ENCODE results near the gene TMEM213.
A peak's percentile ranks its signal among the peaks of the same experiment; 100 is the strongest.

The TMEM213 gene

GRCh38 chr7:138876326-138876725 is 78.5 kb downstream of the TMEM213 start:
- no peak for DNase-seq (ENCODE audit: low read depth)

DNA sequence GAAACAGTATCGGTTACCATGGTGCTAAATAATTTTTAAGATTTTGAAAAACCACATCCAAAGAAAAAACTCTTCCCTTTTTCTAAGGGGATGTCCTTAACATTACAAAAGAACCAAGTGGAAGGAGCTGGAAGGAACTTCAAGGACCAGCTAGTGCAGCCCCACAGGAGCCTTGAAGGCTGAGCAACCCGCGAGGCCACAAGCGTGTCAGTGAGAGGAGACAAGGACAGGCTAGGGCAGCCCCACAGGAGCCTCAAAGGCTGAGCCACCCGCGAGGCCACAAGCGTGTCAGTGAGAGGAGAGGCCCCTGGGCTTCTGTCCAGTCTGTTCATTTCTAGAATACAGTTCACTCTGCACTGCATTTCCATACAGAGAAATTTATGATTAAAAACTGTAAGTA is 80.3 kb downstream of the TMEM213 start:
- DNase-seq (ENCODE audit: low read depth), result no peak

DNA sequence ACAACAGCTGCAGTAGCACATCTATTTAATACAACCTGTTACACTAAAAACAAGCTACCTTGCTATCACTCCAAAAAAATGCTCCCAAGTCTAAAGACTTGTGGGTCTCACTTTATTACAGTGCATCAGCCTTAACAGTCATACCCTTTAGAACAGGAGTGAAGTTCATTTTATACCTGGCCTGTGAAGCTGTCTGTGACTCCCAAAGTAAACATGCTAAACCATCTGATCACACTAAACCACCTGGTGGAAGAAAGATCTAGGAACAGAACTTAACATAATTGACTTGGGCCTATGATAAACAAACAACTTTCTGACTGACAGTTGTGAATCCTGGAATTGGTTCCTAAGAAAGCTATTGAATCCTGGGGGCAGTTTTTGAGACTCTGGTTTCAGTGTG is 81.1 kb downstream of the TMEM213 start:
- no peak for DNase-seq (ENCODE audit: low read depth)

GRCh38 chr7:138879356-138879755 is 81.6 kb downstream of the TMEM213 start:
- no peak for DNase-seq (ENCODE audit: low read depth)

DNA sequence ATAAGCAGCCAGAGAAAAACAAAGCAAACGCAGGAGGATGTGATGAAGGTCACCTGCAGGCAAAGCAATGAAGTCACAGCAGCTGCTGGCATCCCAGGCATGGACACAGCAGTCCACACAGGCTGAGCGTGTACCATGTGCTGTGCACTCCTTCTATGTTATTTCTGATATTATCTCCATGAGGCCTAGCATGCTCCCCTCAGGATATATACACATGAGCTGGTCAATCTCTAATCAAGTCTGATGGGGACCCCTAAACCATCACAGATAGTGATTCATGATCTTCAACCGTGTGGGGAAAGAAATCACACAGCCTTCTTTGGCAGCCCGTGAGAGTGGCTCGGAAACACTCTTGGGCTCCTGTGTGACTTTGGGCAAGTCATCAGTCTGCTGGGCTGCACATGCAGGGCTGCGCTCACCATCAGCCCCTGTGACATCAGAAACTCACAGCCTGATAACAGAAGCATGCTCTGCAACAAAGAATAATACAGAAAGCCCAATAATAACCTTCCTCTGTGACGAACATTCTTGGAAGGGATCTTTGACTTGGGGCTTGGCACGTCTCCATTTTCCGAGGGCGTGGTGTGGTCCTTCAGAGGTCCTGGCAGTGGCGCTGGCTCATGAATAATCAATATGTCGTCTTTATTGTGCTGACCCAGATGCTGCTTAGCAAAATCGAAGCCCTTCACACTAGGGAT is 83.2 kb downstream of the TMEM213 start:
- DNase-seq (ENCODE audit: low read depth), result no peak

DNA sequence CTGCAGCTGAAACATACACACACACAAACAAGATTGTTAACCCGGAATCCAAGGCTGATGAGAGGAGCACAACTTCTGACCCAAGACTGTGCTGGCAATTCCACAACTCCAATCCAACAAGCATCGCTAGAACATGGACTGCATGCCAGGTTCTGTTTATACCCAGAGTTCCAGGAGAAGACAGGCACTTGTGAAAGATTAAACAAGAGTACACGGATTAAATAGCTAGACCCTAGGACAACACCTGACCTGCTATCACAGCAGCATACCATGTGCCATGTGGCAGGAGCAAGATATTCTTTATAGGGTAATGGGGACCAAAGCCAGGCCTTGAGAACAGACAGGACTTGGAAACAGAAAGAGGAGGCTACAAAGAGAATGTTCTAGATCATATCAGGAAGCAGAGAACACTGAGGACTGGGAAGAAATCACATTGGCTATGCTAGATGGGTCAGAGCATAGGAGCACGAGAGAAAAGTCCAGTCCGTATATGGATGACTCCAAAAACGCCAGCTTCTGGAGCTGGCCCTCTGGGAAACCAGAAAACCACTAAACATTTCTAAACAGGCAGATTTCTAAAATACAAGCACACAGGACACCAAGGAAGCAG is 83.9 kb downstream of the TMEM213 start:
- DNase-seq (ENCODE audit: low read depth), result no peak

GRCh38 chr7:138882249-138882648 is 84.5 kb downstream of the TMEM213 start:
- no peak for DNase-seq (ENCODE audit: low read depth)

DNA sequence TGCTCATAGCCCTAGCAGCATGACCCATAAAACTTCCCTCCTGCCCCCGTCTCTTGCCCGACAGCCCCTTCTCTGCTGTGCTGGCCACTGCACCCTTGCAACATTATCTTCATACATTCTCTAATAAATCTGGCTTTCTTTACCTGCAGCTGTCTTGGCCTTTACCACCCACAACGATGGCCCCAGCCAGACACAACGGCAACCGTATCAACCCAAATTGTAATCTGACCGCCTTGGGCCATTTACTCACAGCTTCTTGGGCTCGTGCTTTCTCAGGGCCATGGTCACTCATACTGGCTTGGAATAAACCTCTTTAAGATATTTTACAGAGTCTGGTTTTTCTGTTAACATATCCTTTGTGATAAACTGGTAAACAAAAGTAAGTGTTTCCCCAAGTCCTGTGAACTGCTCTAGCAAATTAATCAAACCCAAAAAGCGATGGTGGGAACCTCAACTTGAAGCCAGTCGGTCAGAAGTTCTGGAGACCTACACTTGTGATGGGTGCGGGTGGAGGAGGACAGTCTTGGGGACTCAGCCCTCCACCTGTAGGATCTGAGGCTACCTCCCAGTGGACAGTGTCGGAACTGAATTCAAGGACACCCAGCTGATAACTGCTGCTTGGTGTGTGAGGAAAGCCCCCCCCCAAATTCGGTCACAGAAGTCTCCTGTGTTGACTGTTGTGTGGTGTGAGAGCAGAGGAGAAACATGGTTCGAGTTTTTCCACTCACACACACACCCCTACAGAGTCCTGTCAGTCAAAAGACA is 87.8 kb downstream of the TMEM213 start:
- no peak for DNase-seq (ENCODE audit: low read depth)

- DNase-seq (ENCODE audit: low read depth), result peak; percentile 82
Observed at GRCh38 chr7:138886501-138886917, 88.7 kb downstream of the TMEM213 start.

DNA sequence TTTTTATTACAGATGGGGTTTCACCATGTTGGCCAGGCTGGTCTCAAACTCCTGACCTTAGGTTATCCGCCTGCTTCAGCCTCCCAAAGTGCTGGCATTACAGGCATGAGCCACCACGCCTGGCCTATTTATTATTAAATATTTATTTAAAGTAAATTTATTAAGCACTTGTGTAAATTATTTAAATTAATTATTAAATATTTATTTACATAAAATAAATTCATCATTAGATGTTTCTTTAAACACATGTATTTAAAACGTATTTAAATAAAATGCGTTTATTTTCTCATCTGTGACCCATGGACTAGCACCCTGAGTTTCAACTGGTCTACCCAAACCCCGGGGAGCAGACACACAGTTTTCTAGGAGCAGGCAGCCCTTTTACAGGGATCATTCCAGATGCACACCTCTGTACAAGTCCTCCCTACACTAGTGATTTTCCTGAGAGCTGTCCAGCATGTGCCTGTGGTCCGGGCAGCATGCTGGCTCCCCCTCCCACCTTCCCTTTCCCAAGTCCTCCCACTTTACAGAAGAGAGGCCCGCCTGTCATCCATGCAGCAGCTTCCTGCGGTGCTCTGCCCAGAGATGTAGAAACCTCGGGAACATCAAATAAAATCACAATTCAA is 89.4 kb downstream of the TMEM213 start:
- no peak for DNase-seq (ENCODE audit: low read depth)

Data from ELR (cell line).